HCT116 (cell line): ENCODE measurements around the gene KAZN. TPM values are rescaled to one million over a fixed set of nuclear protein-coding genes. Genes with fewer than 3 reads are reported as not detected.

Experiments
- ATAC-seq: fragments of 200-7000 bp; cut with Tn5 transposase; 2 replicates; pipeline ENCODE4 v1.9.1; 2020; ENCODE audit warnings: mild to moderate bottlenecking, moderate library complexity
- BruUV-seq: library from RNA; stranded (reverse); fragments of 400-500 nt; replicated peaks from 2 replicates; lab custom pipeline; 2021; lab: Mats Ljungman, UMichigan
- CTCF ChIA-PET: fragments of 300-600 bp; sonication (Branson Sonifier 250); formaldehyde crosslinking; loops from one replicate; lab custom pipeline; 2021; ENCODE audit warnings: antibody characterized with exemption; lab: Charles Lee
- POLR2A ChIA-PET: fragments of 300-600, 350-600 bp; sonication (Branson Sonifier 250); formaldehyde crosslinking; loops from one replicate; lab custom pipeline; 2021; ENCODE audit warnings: antibody characterized with exemption; lab: Charles Lee
- RAD21 ChIA-PET, 2 experiments: fragments of 300-600 bp; sonication (Branson Sonifier 250); formaldehyde crosslinking; loops; one replicate each; lab custom pipeline; 2023; ENCODE audit warnings: low total read pairs in 2 of 2; ENCODE audit not compliant: uncharacterized antibody in 2 of 2, unreplicated experiment in 2 of 2, low non-redundant PET in 1 of 2; lab: Charles Lee
- DNase-seq: peaks from one replicate; pipeline ENCODE4 v3.0.0-alpha.2; 2010; ENCODE audit warnings: low read depth, low spot score
- H2AFZ ChIP-seq: fragments of 200-600 bp; shearing (Covaris generic), sonication (generic); 2 replicates; pipeline ENCODE4 v1.6.1; 2017; ENCODE audit warnings: low read depth, mixed run types, mixed read lengths, antibody characterized with exemption, low read length; ENCODE audit not compliant: poor library complexity, severe bottlenecking
- H3K27ac ChIP-seq: 2 replicates; pipeline ENCODE4 v1.5.1; 2012; ENCODE audit warnings: low read depth, low read length
- H3K27me3 ChIP-seq: fragments of 200-600 bp; sonication (generic); 2 replicates; pipeline ENCODE4 v1.6.1; 2016; ENCODE audit warnings: mixed run types, low read length, mixed read lengths; ENCODE audit not compliant: insufficient read depth
- H3K36me3 ChIP-seq, 2 experiments: fragments of 200-500 bp in 1 of 2; fragments of 200-600 bp in 1 of 2; sonication (Bioruptor generic) in 1 of 2; sonication (generic) in 1 of 2; 2 replicates each; pipeline versions ENCODE4 v1.5.1 to v1.6.1; 2014 to 2016; ENCODE audit warnings: low read length in 2 of 2, inconsistent platforms in 1 of 2, mixed read lengths in 1 of 2, mixed run types in 1 of 2; ENCODE audit not compliant: insufficient read depth in 2 of 2, control insufficient read depth in 1 of 2
- H3K4me1 ChIP-seq, 2 experiments: fragments of 200-600 bp in 1 of 2; sonication (generic) in 1 of 2; 2 replicates each; pipeline versions ENCODE4 v1.5.1 to v1.6.1; 2012 to 2017; ENCODE audit warnings: low read length in 2 of 2, inconsistent platforms in 1 of 2, mild to moderate bottlenecking in 1 of 2, mixed read lengths in 1 of 2, mixed run types in 1 of 2, moderate library complexity in 1 of 2; ENCODE audit not compliant: insufficient read depth in 2 of 2, control insufficient read depth in 1 of 2
- H3K4me2 ChIP-seq: fragments of 200-600 bp; sonication (generic); 2 replicates; pipeline ENCODE4 v1.6.1; 2017; ENCODE audit warnings: mixed run types, low read length, mixed read lengths
- H3K4me3 ChIP-seq, 2 experiments: fragments of 200-600 bp in 1 of 2; sonication (generic) in 1 of 2; replicated peaks in 1 of 2; 2 replicates each; pipeline ENCODE4 v1.5.1; 2011 to 2016; ENCODE audit warnings: low read length in 2 of 2, control low read depth in 1 of 2, low read depth in 1 of 2, mild to moderate bottlenecking in 1 of 2, mixed read lengths in 1 of 2, mixed run types in 1 of 2
- H3K79me2 ChIP-seq: fragments of 200-600 bp; sonication (generic); 2 replicates; pipeline ENCODE4 v1.6.1; 2017; ENCODE audit warnings: mild to moderate bottlenecking, mixed run types, low read length, moderate library complexity, mixed read lengths; ENCODE audit not compliant: insufficient read depth
- H3K9ac ChIP-seq: fragments of 200-600 bp; sonication (generic); 2 replicates; pipeline ENCODE4 v1.6.1; 2016; ENCODE audit warnings: low read length, mixed read lengths
- H3K9me2 ChIP-seq: fragments of 200-600 bp; sonication (generic), shearing (Covaris generic); 2 replicates; pipeline ENCODE4 v1.6.1; 2017; ENCODE audit warnings: mixed run types, mild to moderate bottlenecking, moderate library complexity; ENCODE audit not compliant: insufficient read depth
- H3K9me3 ChIP-seq, 2 experiments: fragments of 200-500 bp in 1 of 2; fragments of 200-600 bp in 1 of 2; sonication (Bioruptor generic) in 1 of 2; sonication (generic) in 1 of 2; 2 replicates each; pipeline ENCODE4 v1.6.1; 2014 to 2017; ENCODE audit warnings: low read length in 2 of 2, mixed read lengths in 2 of 2, inconsistent platforms in 1 of 2, low read depth in 1 of 2, mild to moderate bottlenecking in 1 of 2, mixed run types in 1 of 2, moderate library complexity in 1 of 2; ENCODE audit not compliant: control insufficient read depth in 1 of 2, insufficient read depth in 1 of 2
- H4K20me1 ChIP-seq: fragments of 200-600 bp; sonication (generic), shearing (Covaris generic); 2 replicates; pipeline ENCODE4 v1.6.1; 2017; ENCODE audit warnings: mixed run types, mild to moderate bottlenecking, moderate library complexity; ENCODE audit not compliant: insufficient read depth
- CBX3 ChIP-seq: IDR thresholded peaks from 2 replicates; pipeline ENCODE4 v1.6.1; 2012; ENCODE audit warnings: low read depth
- EGR1 ChIP-seq: IDR thresholded peaks from 2 replicates; pipeline ENCODE4 v1.6.1; 2012; ENCODE audit warnings: low read depth
- EZH2 ChIP-seq: fragments of 200-600 bp; sonication (generic); IDR thresholded peaks from 2 replicates; pipeline ENCODE4 v1.6.1; 2017; ENCODE audit warnings: antibody characterized with exemption, mixed run types
- EZH2phosphoT487 ChIP-seq: fragments of 200-600 bp; IDR thresholded peaks from 2 replicates; pipeline ENCODE4 v1.6.1; 2018; ENCODE audit warnings: antibody characterized with exemption, borderline replicate concordance
- FOSL1 ChIP-seq: IDR thresholded peaks from 2 replicates; pipeline ENCODE4 v1.6.1; 2012; ENCODE audit warnings: low read depth
- JUND ChIP-seq: IDR thresholded peaks from 2 replicates; pipeline ENCODE4 v1.6.1; 2012
- POLR2AphosphoS5 ChIP-seq: IDR thresholded peaks from 2 replicates; pipeline ENCODE4 v1.6.1; 2011; ENCODE audit warnings: mild to moderate bottlenecking, low read depth, low read length, moderate library complexity
- RAD21 ChIP-seq: IDR thresholded peaks from 2 replicates; pipeline ENCODE4 v1.6.1; 2012; ENCODE audit warnings: low read depth, mild to moderate bottlenecking
- SP1 ChIP-seq: IDR thresholded peaks from 2 replicates; pipeline ENCODE4 v1.6.1; 2012; ENCODE audit warnings: low read depth
- YY1 ChIP-seq: IDR thresholded peaks from 2 replicates; pipeline ENCODE4 v1.6.1; 2011; ENCODE audit warnings: low read length, low read depth, moderate library complexity, mild to moderate bottlenecking; ENCODE audit not compliant: insufficient replicate concordance; ENCODE audit errors: extremely low read depth
- ZFX ChIP-seq: fragments of 450-650 bp; IDR thresholded peaks from 2 replicates; pipeline ENCODE4 v1.6.1; 2017
- ZNF274 ChIP-seq: fragments of 200-500 bp; sonication (Bioruptor generic); IDR thresholded peaks from 2 replicates; pipeline ENCODE4 v1.6.1; 2014; ENCODE audit warnings: mild to moderate bottlenecking, low read depth, low read length, inconsistent platforms
- intact Hi-C: fragments of 100-400 bp; cut with micrococcal nuclease; formaldehyde crosslinking; loops from 2 replicates; pipeline ENCODE4 v1.10.0; 2022
- total RNA-seq: library from RNA; stranded (reverse); gene quantifications from one replicate; pipeline ENCODE4 v1.2.1, GENCODE V29; 2021; ENCODE audit not compliant: unreplicated experiment
- TF ChIP-seq, protein P1 (sequence below): IDR thresholded peaks from 2 replicates; pipeline ENCODE4 v1.6.1; 2012
- TF ChIP-seq, protein P2 (sequence below): IDR thresholded peaks from 2 replicates; pipeline ENCODE4 v1.6.1; 2012; ENCODE audit warnings: low read depth

The KAZN gene
- total RNA-seq, 1 experiment from 2014 or later, result 13.4 TPM

DNA sequence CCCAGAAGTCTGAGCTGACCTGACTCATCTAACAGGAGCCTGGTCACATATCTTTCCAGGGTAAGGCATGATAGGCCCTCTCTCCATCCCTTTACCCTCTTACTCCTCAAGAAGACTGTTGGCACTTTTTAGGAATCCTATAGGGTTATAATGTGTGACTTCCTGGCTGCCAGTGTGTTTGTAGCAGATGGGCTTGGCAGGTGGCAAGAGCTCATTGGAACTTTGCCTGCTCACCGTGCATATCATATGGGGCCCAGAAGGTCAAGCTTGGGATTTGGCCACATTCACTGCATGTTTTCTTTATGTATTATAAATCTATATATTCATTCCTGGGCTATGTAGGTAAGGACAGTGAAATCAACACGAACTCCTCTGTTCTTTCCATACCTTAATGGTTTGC, 5.2 kb downstream of the KAZN start:
- ChIA-PET RAD21 (no interaction called here), POLR2A (no interaction called here), CTCF (no interaction called here)
- DNase-seq (no peak), ATAC-seq (no peak)
- Histone ChIP-seq H3K9me3 (no peaks in the 10 kb centered on the region), H3K4me2 (no peak overlapping the region), H4K20me1 (no peaks in the 10 kb centered on the region), H3K4me3 (no peak overlapping the region), H3K27me3 (peaks cover 45% of the 10 kb centered on the region), H3K9ac (no peak overlapping the region), H3K4me1 (no peaks in the 10 kb centered on the region), H2AFZ (no peak overlapping the region), H3K36me3 (no peaks in the 10 kb centered on the region), H3K79me2 (no peaks in the 10 kb centered on the region), H3K27ac (no peak overlapping the region), H3K9me2 (no peaks in the 10 kb centered on the region)
- TF ChIP-seq, protein P1, sequence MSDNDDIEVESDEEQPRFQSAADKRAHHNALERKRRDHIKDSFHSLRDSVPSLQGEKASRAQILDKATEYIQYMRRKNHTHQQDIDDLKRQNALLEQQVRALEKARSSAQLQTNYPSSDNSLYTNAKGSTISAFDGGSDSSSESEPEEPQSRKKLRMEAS, result no peak
- TF ChIP-seq FOSL1, result no peak
- TF ChIP-seq EGR1, result no peak
- no peak for TF ChIP-seq ZNF274
- TF ChIP-seq EZH2, result no peak
- no peak for TF ChIP-seq POLR2AphosphoS5
- no peak for TF ChIP-seq SP1
- no peak for TF ChIP-seq JUND
- TF ChIP-seq, protein P2, sequence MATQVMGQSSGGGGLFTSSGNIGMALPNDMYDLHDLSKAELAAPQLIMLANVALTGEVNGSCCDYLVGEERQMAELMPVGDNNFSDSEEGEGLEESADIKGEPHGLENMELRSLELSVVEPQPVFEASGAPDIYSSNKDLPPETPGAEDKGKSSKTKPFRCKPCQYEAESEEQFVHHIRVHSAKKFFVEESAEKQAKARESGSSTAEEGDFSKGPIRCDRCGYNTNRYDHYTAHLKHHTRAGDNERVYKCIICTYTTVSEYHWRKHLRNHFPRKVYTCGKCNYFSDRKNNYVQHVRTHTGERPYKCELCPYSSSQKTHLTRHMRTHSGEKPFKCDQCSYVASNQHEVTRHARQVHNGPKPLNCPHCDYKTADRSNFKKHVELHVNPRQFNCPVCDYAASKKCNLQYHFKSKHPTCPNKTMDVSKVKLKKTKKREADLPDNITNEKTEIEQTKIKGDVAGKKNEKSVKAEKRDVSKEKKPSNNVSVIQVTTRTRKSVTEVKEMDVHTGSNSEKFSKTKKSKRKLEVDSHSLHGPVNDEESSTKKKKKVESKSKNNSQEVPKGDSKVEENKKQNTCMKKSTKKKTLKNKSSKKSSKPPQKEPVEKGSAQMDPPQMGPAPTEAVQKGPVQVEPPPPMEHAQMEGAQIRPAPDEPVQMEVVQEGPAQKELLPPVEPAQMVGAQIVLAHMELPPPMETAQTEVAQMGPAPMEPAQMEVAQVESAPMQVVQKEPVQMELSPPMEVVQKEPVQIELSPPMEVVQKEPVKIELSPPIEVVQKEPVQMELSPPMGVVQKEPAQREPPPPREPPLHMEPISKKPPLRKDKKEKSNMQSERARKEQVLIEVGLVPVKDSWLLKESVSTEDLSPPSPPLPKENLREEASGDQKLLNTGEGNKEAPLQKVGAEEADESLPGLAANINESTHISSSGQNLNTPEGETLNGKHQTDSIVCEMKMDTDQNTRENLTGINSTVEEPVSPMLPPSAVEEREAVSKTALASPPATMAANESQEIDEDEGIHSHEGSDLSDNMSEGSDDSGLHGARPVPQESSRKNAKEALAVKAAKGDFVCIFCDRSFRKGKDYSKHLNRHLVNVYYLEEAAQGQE, result no peak
- no peak for TF ChIP-seq RAD21
- TF ChIP-seq CBX3, result no peak
- no peak for TF ChIP-seq ZFX
- TF ChIP-seq YY1, result no peak
- TF ChIP-seq EZH2phosphoT487, result no peak
- BruUV-seq, result no TSS peak
- intact Hi-C loops, result no loop called here
